Stimulated activated memory B cell treated with anti-CD40 and anti-IgM and Interleukin-4, amounts not matched to agents 10 μg/mL and 1 μg/mL and 100 μg/mL, for 72 hours (primary cell): ENCODE measurements around the gene CFAP46.
"Not testable (repeated sequence)": the region's sequence is repeated elsewhere in the genome, so short reads cannot be mapped to it uniquely, and the experiment has no call there.

ENCODE experiments used
- ATAC-seq: fragments of 150-1000 bp; cut with Tn5 transposase; 2 replicates; pipeline ENCODE4 v1.10.0; 2021
- H3K27ac Mint-ChIP-seq: one replicate; pipeline ENCODE4 v1.8.0; 2022; ENCODE audit warnings: mild to moderate bottlenecking, mixed read lengths
- H3K27me3 Mint-ChIP-seq: one replicate; pipeline ENCODE4 v1.8.0; 2022; ENCODE audit warnings: mixed read lengths
- H3K36me3 Mint-ChIP-seq: one replicate; pipeline ENCODE4 v1.8.0; 2022; ENCODE audit warnings: mixed read lengths
- H3K4me1 Mint-ChIP-seq: one replicate; pipeline ENCODE4 v1.8.0; 2022; ENCODE audit warnings: mixed read lengths
- H3K4me3 Mint-ChIP-seq: one replicate; pipeline ENCODE4 v1.8.0; 2022; ENCODE audit warnings: mild to moderate bottlenecking, moderate library complexity, mixed read lengths
- H3K9me3 Mint-ChIP-seq: one replicate; pipeline ENCODE4 v1.8.0; 2022; ENCODE audit warnings: mixed read lengths

Gene CFAP46

DNA sequence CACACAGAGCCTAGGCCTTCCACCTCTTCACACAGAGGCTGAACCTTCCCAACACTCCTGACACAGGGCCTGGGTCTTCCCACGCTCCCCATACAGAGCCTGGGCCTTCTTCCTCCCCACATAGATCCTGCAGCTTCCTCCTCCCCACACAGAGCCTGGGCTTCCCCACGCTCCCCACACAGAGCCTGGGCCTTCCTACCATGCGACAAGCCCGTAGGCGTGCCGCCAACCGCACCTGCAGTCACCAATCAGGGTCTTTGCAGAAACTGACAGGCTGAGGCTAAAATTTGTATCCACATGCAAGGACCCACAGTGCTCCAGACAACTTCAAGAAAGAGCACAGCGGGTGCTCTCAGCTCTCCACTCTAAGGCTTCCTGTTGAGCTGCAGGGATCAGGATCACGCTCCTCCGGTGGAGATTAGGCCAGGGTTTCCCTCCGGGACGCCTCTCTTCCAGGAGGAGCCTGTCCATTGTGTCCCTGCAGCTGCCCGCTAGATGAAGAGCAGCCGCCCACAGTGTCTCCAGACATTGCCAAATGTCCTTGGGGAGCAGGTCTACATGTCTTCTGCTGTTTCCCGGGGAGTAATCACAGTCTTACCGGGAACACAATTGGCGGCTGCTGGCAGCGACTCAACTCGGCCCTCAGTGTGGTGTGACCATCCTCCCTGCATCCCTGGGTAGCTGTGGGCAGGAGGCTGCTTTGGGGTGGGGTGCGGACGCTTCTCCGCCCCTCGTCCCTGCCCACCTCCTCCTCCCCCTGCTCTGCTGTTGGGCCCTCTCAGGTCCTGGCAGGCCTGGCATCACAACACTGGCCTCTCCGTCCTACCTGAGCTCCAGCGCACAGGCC lies 9.7 kb downstream of the CFAP46 start:
- Mint-ChIP-seq H3K9me3 (peaks cover 9% of the 10 kb centered on the region), H3K4me1 (peaks cover 21% of the 10 kb centered on the region), H3K27me3 (no peaks in the 10 kb centered on the region), H3K4me3 (no peak overlapping the region), H3K27ac (peak overlapping the region; percentile 53), H3K36me3 (no peaks in the 10 kb centered on the region)
- ATAC-seq, result no peak

DNA sequence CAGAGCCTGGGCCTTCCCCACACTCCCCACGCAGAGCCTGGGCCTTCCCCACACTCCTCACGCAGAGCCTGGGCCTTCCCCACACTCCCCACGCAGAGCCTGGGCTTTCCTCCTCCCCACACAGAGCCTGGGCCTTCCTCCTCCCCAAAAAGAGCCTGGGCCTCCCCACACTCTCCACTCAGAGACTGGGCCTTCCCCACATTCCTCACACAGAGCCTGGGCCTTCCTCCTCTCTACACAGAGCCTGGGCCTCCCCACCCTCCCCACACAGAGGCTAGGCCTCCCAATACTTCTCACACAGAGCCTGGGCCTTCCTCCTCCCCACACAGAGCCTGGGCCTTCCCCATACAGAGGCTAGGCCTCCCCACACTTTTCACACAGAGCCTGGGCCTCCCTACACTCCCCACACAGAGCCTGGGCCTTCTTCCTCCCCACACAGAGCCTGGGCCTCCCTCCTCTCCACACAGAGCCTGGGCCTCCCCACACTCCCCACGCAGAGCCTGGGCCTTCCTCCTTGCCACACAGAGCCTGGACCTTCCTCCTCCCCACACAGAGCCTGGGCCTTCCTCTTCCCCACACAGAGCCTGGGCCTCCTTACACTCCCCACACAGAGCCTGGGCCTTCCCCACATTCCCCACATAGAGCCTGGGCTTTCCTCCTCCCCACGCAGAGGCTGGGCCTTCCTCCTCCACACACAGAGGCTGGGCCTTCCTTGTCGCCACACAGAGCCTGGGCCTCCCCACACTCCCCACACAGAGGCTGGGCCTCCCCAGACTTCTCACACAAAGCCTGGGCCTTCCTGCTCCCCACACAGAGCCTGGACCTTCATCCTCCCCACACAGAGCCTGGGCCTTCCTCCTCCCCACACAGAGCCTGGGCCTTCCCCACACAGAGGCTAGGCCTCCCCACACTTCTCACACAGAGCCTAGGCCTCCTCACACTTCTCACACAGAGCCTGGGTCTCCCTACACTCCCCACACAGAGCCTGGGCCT lies 10.8 kb downstream of the CFAP46 start:
- not testable (repeated sequence) for H3K27me3 Mint-ChIP-seq, H3K9me3 Mint-ChIP-seq, ATAC-seq, H3K4me3 Mint-ChIP-seq, H3K36me3 Mint-ChIP-seq
- Mint-ChIP-seq H3K27ac (peak overlapping the region; percentile 53), H3K4me1 (peaks cover 21% of the 10 kb centered on the region)

DNA sequence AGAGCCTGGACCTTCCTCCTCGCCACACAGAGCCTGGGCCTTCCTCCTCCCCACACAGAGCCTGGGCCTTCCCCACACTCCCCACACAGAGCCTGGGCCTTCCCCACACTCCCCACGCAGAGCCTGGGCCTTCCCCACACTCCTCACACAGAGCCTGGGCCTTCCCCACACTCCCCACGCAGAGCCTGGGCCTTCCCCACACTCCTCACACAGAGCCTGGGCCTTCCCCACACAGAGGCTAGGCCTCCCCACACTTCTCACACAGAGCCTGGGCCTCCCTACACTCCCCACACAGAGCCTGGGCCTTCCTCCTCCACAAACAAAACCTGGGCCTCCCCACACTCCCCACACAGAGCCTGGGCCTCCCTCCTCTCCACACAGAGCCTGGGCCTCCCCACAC lies 11.7 kb downstream of the CFAP46 start:
- not testable (repeated sequence) for H3K9me3 Mint-ChIP-seq, H3K27me3 Mint-ChIP-seq, H3K27ac Mint-ChIP-seq, H3K4me3 Mint-ChIP-seq, H3K36me3 Mint-ChIP-seq, ATAC-seq
- H3K4me1 Mint-ChIP-seq, result peaks cover 21% of the 10 kb centered on the region

DNA sequence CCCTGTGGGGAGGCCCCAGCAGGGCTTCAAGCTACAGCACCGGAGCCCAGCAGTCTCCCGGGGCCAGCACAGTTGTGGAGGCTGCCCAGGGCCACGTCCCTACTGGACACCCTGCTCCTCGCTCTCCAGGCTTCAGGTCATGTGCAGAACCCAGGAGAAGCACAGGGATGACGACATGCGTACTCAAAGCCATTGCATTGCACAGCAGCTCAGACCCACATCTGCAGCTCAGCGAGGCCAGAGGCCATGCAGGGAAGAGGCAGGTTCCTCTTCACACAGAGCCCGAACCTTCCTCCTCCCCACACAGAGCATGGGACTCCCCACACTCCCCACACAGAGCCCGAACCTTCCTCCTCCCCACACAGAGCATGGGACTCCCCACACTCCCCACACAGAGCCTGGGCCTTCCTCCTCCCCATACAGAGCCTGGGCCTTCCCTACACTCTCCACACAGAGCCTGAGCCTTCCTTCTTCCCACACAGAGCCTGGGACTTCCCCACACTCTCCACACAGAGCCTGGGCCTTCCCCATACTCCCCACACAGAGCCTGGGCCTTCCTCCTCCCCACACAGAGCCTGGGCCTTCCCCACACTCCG lies 12.3 kb downstream of the CFAP46 start:
- no peaks in the 10 kb centered on the region for H3K27me3 Mint-ChIP-seq
- ATAC-seq, result peak; percentile 44
- H3K36me3 Mint-ChIP-seq, result no peaks in the 10 kb centered on the region
- H3K4me3 Mint-ChIP-seq, result no peak overlapping the region
- H3K9me3 Mint-ChIP-seq, result peaks cover 9% of the 10 kb centered on the region
- peaks cover 21% of the 10 kb centered on the region for H3K4me1 Mint-ChIP-seq
- peak overlapping the region; percentile 27 for H3K27ac Mint-ChIP-seq

DNA sequence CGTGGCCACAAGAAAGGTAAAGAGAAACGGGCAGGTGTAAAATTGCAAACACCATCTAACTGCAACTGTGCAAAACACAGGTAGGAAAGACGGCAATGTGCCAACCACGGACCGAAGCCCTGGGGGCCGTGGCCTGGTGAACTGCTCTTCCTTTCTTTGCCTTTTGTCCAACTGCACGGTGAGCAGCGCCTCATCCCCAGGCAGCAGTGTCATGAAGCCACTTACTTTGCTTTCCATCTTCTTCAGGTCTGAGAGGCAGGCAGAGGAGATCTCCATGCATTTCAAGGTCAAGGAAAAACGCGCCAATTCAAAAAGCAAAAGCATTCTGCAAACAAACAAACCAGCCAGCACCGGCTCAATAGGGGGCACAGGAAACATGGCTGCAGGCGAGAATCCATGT lies 12.9 kb downstream of the CFAP46 start:
- H3K27me3 Mint-ChIP-seq, result peaks cover 1% of the 10 kb centered on the region
- peaks cover 9% of the 10 kb centered on the region for H3K9me3 Mint-ChIP-seq
- H3K4me3 Mint-ChIP-seq, result no peak overlapping the region
- no peak for ATAC-seq
- peaks cover 21% of the 10 kb centered on the region for H3K4me1 Mint-ChIP-seq
- no peak overlapping the region for H3K27ac Mint-ChIP-seq
- H3K36me3 Mint-ChIP-seq, result no peaks in the 10 kb centered on the region

DNA sequence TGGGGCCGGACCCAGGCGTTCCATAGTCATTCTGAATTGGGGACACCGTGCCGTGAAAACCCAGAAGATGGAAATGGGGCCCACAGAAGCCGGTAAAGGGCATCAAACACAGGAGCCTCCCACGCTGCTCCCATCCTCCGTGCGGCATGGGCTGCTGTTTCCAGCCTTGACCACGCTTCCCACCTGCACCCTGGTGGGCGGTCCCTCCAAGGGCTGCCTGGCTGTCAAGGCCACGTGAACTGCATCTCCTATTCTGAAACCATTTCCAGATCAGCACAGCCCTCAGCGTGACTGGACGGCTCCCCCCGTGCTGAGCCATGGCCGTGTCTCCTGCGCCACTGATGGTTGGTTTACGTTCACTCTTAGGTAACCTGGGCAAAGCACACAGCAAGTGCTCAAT lies 14.1 kb downstream of the CFAP46 start:
- H3K36me3 Mint-ChIP-seq, result no peaks in the 10 kb centered on the region
- H3K4me1 Mint-ChIP-seq, result peaks cover 21% of the 10 kb centered on the region
- H3K27ac Mint-ChIP-seq, result no peak overlapping the region
- peaks cover 9% of the 10 kb centered on the region for H3K27me3 Mint-ChIP-seq
- peaks cover 9% of the 10 kb centered on the region for H3K9me3 Mint-ChIP-seq
- no peak overlapping the region for H3K4me3 Mint-ChIP-seq
- no peak for ATAC-seq

DNA sequence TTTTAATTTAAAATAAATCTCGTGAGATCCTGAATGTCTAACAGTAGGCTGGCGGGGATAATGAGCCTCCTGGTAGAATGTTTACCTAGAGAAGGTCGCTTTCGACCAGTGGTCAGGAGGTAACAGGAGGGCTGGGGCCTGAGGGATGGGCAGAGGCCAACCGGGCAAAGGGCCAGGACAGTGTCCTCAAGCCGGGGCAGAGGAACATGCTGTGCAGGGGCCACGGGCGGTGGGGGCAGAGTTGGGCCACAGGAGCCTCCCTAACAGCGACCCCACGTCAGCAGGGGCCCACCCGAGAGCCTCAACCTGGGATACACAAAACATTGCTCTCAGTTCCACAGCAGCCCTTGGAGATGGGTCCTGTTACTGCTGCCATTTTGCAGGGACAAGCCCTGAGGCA lies 14.5 kb downstream of the CFAP46 start:
- no peaks in the 10 kb centered on the region for H3K36me3 Mint-ChIP-seq
- ATAC-seq, result no peak
- H3K9me3 Mint-ChIP-seq, result peaks cover 9% of the 10 kb centered on the region
- H3K27me3 Mint-ChIP-seq, result peaks cover 9% of the 10 kb centered on the region
- H3K27ac Mint-ChIP-seq, result no peak overlapping the region
- H3K4me3 Mint-ChIP-seq, result no peak overlapping the region
- peaks cover 21% of the 10 kb centered on the region for H3K4me1 Mint-ChIP-seq

DNA sequence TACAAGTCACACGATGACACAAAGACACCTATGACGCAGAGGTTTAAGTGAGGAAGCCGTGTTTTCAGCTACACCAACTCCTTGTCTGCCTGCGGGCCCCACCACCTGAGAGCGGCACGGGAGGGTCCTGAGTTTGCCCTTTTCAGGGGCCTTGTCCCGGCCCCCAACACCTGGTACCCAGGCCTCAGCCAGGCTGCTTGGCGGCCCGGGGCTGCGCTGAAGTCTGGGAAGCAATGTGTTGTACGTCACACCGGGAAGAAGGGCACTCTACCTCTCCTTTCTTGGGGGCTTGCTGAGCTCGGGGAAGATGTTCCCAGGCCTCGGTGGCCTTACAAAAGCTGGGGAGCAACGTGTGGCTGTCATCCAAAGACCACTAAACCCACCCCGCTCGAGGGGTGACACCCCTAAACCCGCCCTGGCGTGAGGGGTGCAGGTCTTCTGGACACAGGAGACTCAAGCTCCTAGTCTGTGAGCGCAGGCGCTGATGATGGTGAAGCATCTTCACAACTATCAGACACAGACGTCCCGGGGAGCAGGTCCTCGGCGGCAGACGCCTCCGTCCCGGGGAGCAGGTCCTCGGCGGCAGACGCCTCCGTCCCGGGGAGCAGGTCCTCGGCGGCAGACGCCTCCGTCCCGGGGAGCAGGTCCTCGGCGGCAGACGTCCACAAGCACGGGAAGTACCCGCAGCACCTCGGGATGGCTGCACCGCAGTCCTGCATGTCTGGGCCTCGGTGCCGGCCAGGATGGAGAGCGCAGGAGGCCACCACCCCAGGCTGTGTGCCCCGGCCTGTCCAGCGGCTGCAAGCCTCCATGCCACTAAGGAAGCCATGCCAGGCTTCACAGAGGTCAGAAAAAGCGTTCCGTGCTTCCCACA lies 15.4 kb downstream of the CFAP46 start:
- ATAC-seq, result no peak
- peaks cover 9% of the 10 kb centered on the region for H3K27me3 Mint-ChIP-seq
- H3K36me3 Mint-ChIP-seq, result no peaks in the 10 kb centered on the region
- H3K9me3 Mint-ChIP-seq, result peaks cover 7% of the 10 kb centered on the region
- H3K4me1 Mint-ChIP-seq, result peaks cover 14% of the 10 kb centered on the region
- no peak overlapping the region for H3K27ac Mint-ChIP-seq
- no peak overlapping the region for H3K4me3 Mint-ChIP-seq

DNA sequence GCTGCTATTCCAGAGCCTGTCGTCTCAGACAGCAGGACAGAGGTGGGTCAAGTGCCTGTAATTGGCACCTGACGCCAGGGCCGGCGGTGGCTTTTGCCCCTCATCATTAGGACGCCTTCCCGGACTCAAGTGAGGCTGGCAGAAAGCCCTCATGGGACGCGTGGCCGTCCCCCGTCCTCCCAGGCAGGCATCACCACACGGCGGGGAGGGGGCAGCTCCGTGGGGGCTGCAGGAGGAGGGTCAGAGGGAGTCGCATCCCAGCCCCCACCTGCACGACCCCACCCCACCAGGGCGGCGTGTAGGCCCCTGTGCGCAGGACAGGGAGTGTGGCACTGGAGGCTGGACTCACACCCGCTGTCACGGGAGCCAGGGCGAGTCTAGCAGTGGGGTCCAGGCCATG lies 16.3 kb downstream of the CFAP46 start:
- no peak for ATAC-seq
- Mint-ChIP-seq H3K27me3 (peaks cover 19% of the 10 kb centered on the region), H3K4me1 (peaks cover 5% of the 10 kb centered on the region), H3K36me3 (no peaks in the 10 kb centered on the region), H3K4me3 (no peak overlapping the region), H3K9me3 (no peaks in the 10 kb centered on the region), H3K27ac (no peak overlapping the region)

DNA sequence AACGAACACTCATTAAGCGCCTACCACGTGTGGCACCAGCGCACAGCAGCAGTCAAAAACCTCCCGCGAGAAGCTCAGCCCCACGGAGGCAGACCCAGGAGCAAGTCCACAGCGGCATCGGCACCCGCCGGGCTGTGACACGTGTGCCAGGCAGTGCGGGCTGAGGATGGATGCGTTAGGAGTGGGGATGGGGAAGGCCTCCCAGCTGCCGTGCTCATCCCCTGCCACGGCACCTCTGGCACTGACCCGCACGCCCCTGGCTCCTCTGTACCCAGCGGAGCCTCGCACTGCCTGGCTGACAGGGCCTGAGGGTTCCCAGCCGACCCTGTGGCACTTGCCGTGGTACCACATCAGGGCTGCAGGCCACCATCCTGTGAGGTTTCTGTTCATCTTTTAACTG lies 16.8 kb downstream of the CFAP46 start:
- peaks cover 23% of the 10 kb centered on the region for H3K27me3 Mint-ChIP-seq
- no peak overlapping the region for H3K27ac Mint-ChIP-seq
- no peak for ATAC-seq
- H3K36me3 Mint-ChIP-seq, result no peaks in the 10 kb centered on the region
- H3K9me3 Mint-ChIP-seq, result no peaks in the 10 kb centered on the region
- peaks cover 5% of the 10 kb centered on the region for H3K4me1 Mint-ChIP-seq
- H3K4me3 Mint-ChIP-seq, result no peak overlapping the region

DNA sequence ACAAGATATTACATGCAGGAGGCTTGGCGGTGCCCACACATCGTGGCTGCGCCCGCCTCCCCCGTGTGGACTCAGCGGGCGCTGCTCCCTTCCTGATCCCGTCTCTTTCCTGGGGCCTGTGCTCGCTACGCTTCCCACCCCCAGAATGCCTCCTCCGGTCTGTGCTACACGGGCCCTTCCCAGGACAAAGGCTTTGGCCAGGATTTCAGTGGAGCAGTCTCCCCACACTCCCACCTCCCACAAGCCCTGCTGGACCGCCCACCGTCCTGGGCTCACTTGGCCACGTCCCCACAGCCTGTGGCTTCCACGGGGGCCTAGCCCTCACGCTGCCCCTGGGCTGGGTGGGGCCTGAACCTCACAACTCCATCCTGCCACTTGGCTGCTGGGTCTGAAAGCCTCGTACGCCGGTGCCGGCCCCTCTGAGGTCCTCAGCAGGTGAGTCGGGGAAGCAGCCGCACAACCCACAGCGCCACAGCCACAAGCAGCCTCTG lies 17.3 kb downstream of the CFAP46 start:
- Mint-ChIP-seq H3K27ac (no peak overlapping the region), H3K4me1 (peaks cover 1% of the 10 kb centered on the region), H3K27me3 (peaks cover 28% of the 10 kb centered on the region), H3K9me3 (no peaks in the 10 kb centered on the region), H3K4me3 (no peak overlapping the region), H3K36me3 (no peaks in the 10 kb centered on the region)
- no peak for ATAC-seq

DNA sequence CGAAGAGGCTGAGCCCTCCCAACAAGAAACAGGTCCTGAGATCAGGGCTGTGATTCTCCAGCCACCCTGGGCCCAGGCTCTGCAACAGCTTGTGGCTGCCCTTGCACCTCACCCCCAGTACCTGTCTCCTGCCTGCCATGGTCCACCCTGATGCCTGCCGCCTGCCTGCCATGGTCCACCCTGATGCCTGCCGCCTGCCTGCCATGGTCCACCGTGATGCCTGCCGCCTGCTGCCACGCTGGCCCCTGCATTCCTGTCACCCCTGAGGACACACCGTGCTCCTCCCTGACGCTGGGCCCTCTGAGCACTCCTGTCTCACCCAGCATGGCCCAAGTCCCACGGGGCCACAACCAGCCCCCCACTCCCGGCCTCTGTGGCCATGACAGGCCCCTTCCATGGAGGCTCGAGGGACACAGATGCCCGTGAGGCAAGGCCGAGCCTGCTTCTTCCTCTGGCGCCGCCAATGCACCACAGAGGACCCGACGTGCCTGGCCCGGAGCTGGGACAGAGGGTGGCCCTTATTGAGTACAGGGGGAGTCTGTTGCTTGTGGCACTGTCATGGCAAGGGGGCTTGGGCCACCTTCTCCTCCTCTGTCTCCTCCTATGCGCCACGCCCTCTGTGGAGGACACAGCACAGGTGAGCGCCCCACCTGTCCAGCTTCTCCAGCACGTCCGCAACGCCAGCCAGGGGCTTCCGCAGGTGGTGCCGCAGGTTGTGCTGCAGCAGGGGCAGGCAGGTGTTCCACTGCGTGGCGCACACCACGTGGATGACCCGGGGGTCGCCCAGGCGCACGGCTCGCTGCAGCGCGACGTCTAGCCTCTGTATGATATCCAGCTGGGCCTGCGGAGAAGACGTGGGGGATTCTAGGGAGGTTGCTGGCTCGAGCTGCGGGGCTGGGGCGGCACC lies 18.1 kb downstream of the CFAP46 start:
- peaks cover 36% of the 10 kb centered on the region for H3K27me3 Mint-ChIP-seq
- no peak overlapping the region for H3K4me3 Mint-ChIP-seq
- ATAC-seq, result no peak
- no peaks in the 10 kb centered on the region for H3K9me3 Mint-ChIP-seq
- no peaks in the 10 kb centered on the region for H3K36me3 Mint-ChIP-seq
- H3K27ac Mint-ChIP-seq, result no peak overlapping the region
- no peaks in the 10 kb centered on the region for H3K4me1 Mint-ChIP-seq

DNA sequence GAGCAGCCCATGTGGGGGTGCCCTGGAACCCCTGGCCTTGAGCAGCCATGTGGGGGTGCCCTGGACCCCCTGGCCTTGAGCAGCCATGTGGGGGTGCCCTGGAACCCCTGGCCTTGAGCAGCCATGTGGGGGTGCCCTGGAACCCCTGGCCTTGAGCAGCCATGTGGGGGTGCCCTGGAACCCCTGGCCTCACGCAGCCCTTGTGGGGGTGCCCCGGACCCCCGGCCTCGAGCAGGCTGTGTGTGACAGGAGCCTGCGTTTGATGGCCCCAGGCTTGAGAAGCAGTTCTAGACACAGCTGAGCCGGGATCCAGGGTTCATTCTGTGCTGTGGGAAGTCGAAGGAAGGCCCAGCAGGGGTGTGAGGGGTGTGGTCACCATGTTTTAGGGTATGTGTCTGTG lies 19.0 kb downstream of the CFAP46 start:
- peaks cover 45% of the 10 kb centered on the region for H3K27me3 Mint-ChIP-seq
- H3K27ac Mint-ChIP-seq, H3K9me3 Mint-ChIP-seq, H3K4me1 Mint-ChIP-seq, H3K4me3 Mint-ChIP-seq, ATAC-seq, H3K36me3 Mint-ChIP-seq: not testable (repeated sequence)

DNA sequence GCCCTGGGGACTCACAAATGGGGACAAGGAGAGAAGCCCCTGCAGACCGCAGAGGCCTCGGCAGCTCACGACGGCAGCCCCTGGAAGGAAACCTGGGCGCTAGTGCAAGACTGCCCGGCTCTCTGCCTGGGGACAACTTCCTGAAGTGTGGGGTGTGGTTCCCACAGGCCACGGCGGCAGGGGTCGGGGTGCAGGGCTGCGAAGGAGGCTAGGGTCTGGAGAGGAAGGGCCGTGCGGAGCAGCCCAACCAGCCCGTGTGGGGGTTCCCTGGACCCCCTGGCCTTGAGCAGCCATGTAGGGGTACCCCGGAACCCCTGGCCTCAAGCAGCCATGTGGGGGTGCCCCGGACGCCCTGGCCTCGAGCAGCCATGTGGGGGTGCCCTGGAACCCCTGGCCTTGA lies 19.5 kb downstream of the CFAP46 start:
- no peaks in the 10 kb centered on the region for H3K9me3 Mint-ChIP-seq
- H3K27ac Mint-ChIP-seq, result no peak overlapping the region
- H3K4me1 Mint-ChIP-seq, result no peaks in the 10 kb centered on the region
- no peak for ATAC-seq
- no peaks in the 10 kb centered on the region for H3K36me3 Mint-ChIP-seq
- peaks cover 50% of the 10 kb centered on the region for H3K27me3 Mint-ChIP-seq
- H3K4me3 Mint-ChIP-seq, result no peak overlapping the region
